Activated B cell treated with CpG ODN at 0.5 μM for 24 hours (primary cell): ENCODE measurements around the gene RBMS3. TPM values are rescaled to one million over a fixed set of nuclear protein-coding genes. Genes with fewer than 3 reads are reported as not detected.

Source experiments
- ATAC-seq: fragments of 200-7000 bp; cut with Tn5 transposase; one replicate; pipeline ENCODE4 v1.10.0; 2021; ENCODE audit warnings: low read depth, mild to moderate bottlenecking, moderate library complexity
- CTCF ChIA-PET: fragments of 350-600 bp; sonication (Branson Sonifier 250); formaldehyde crosslinking; loops from one replicate; lab custom pipeline; 2021; ENCODE audit warnings: antibody characterized with exemption; lab: Charles Lee
- POLR2A ChIA-PET: fragments of 350-600 bp; sonication (Branson Sonifier 250); formaldehyde crosslinking; loops from one replicate; lab custom pipeline; 2021; ENCODE audit warnings: antibody characterized with exemption; lab: Charles Lee
- DNase-seq: peaks from one replicate; pipeline ENCODE4 v3.0.0; 2022
- H3K27ac Mint-ChIP-seq: one replicate; pipeline ENCODE4 v1.8.0; 2020; ENCODE audit warnings: mixed read lengths
- H3K27me3 Mint-ChIP-seq: one replicate; pipeline ENCODE4 v1.8.0; 2021; ENCODE audit warnings: mixed read lengths
- H3K36me3 Mint-ChIP-seq: one replicate; pipeline ENCODE4 v1.8.0; 2021; ENCODE audit warnings: low read depth, mixed read lengths
- H3K4me1 Mint-ChIP-seq: one replicate; pipeline ENCODE4 v1.8.0; 2021; ENCODE audit warnings: mixed read lengths
- H3K4me3 Mint-ChIP-seq: one replicate; pipeline ENCODE4 v1.8.0; 2020; ENCODE audit warnings: mild to moderate bottlenecking, mixed read lengths
- H3K9me3 Mint-ChIP-seq: one replicate; pipeline ENCODE4 v1.8.0; 2020; ENCODE audit warnings: mixed read lengths
- CTCF ChIP-seq: fragments of 200-600 bp; IDR thresholded peaks from one replicate; pipeline ENCODE4 v1.8.0; 2022; ENCODE audit warnings: antibody characterized with exemption, mild to moderate bottlenecking
- intact Hi-C: fragments of 100-400 bp; cut with micrococcal nuclease; formaldehyde crosslinking; loops from one replicate; pipeline ENCODE4 v1.15.1; 2024
- total RNA-seq: library from RNA; stranded (reverse); gene quantifications from 2 replicates; pipeline ENCODE4 v1.2.3, GENCODE V29; 2022

RBMS3 gene
- total RNA-seq, 1 donor from 2014 or later, result 0.31 TPM

GRCh38 chr3:29335438-29335837 is 54.6 kb downstream of the RBMS3 start:
- no peak for TF ChIP-seq CTCF
- DNase-seq (no peak), ATAC-seq (no peak)
- no peaks in the 10 kb centered on the region for H3K36me3 Mint-ChIP-seq
- no peak overlapping the region for H3K27ac Mint-ChIP-seq
- no peak overlapping the region for H3K4me3 Mint-ChIP-seq
- intact Hi-C loops, result no loop called here
- no peaks in the 10 kb centered on the region for H3K4me1 Mint-ChIP-seq
- CTCF ChIA-PET, result no interaction called here
- POLR2A ChIA-PET, result no interaction called here
- H3K27me3 Mint-ChIP-seq, result no peaks in the 10 kb centered on the region
- peaks cover 1% of the 10 kb centered on the region for H3K9me3 Mint-ChIP-seq

DNA sequence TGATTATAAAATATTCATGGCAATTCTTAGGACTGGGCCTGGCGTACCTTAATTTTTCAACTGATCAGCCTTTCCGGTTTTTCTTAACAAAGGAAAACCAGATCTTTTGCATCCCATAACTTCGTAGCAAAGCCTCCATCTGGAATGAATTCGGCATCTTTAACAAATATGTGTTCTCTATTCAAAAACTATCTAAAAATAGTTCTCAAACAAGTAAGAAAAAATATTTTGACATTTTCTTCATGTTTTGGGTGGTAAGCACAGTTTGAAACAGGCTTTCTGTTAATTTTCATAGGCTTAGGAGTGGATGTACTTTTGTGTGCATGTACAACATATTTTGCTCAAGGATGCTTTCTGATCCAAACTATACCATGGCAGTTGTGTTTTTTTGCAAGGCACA is 55.1 kb downstream of the RBMS3 start:
- no peak for DNase-seq
- POLR2A ChIA-PET, result no interaction called here
- no peaks in the 10 kb centered on the region for H3K4me1 Mint-ChIP-seq
- CTCF ChIA-PET, result no interaction called here
- H3K27ac Mint-ChIP-seq, result no peak overlapping the region
- peaks cover 1% of the 10 kb centered on the region for H3K9me3 Mint-ChIP-seq
- H3K36me3 Mint-ChIP-seq, result no peaks in the 10 kb centered on the region
- no peak for TF ChIP-seq CTCF
- H3K27me3 Mint-ChIP-seq, result no peaks in the 10 kb centered on the region
- ATAC-seq, result no peak
- intact Hi-C loops, result no loop called here
- H3K4me3 Mint-ChIP-seq, result no peak overlapping the region

- no peak for ATAC-seq
- no peak overlapping the region for H3K27ac Mint-ChIP-seq
These were observed 56.7 kb downstream of the RBMS3 start for GRCh38 chr3:29337565-29337964.

DNA sequence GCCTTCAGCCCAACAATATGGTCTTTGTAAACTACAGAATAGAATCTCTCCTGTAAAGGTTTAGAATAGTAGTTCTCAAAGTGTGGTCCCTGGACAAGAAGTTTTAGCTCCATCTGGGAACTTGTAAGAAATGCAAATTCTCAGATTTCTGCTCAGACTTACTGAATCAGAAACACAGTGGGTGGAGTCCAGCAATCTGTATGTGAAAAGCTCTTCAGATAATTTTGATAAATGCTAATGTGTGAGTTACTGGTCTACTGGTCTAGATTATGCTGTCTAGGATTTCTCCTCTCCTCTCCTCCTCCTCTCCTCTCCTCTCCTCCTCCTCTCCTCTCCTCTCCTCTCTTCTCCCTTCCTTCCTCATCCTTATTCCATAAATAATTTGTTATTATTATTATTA is 57.5 kb downstream of the RBMS3 start:
- peaks cover 1% of the 10 kb centered on the region for H3K9me3 Mint-ChIP-seq

More at GRCh38 chr3:29337565-29337964, 56.7 kb downstream of the RBMS3 start:
- Mint-ChIP-seq H3K36me3 (no peaks in the 10 kb centered on the region), H3K4me3 (no peak overlapping the region), H3K27me3 (no peaks in the 10 kb centered on the region), H3K9me3 (peaks cover 1% of the 10 kb centered on the region), H3K4me1 (no peaks in the 10 kb centered on the region)
- POLR2A ChIA-PET, result no interaction called here
- DNase-seq, result no peak
- no peak for TF ChIP-seq CTCF
- intact Hi-C loops, result no loop called here
- CTCF ChIA-PET, result no interaction called here

More for the DNA sequence above, 57.5 kb downstream of the RBMS3 start:
- H3K27ac Mint-ChIP-seq, result no peak overlapping the region
- no peak for TF ChIP-seq CTCF
- H3K36me3 Mint-ChIP-seq, result no peaks in the 10 kb centered on the region
- intact Hi-C loops, result no loop called here
- no peaks in the 10 kb centered on the region for H3K27me3 Mint-ChIP-seq
- ATAC-seq (no peak), DNase-seq (no peak)
- H3K4me1 Mint-ChIP-seq, result no peaks in the 10 kb centered on the region
- ChIA-PET POLR2A (no interaction called here), CTCF (no interaction called here)
- H3K4me3 Mint-ChIP-seq, result no peak overlapping the region
